Pancreas (tissue), 10 donors: ENCODE results near the gene ACAT2. TPM values are rescaled to one million over a fixed set of nuclear protein-coding genes. Genes with fewer than 3 reads are reported as not detected.
"Not testable (repeated sequence)": the region's sequence is repeated elsewhere in the genome, so short reads cannot be mapped to it uniquely, and the experiment has no call there.

Source experiments
- ATAC-seq, 4 donors: fragments of 200-7000 bp; cut with Tn5 transposase; one replicate each; pipeline versions ENCODE4 v1.8.0 to v1.9.1; 2020; ENCODE audit warnings: mild to moderate bottlenecking in 4 of 4, moderate library complexity in 4 of 4
- DNase-seq, 6 donors: peaks; one replicate each; pipeline ENCODE4 v3.0.0-alpha.2; 2020
- FAIRE-seq: peaks from 2 replicates; lab custom pipeline; 2012; peaks lifted over from hg19 to GRCh38; lab: Jason Lieb, UNC
- H3K27ac ChIP-seq, 4 donors: fragments of 200-600 bp; sonication (generic); 1 replicate in 3 of 4; 2 replicates in 1 of 4; pipeline versions ENCODE4 v1.5.0 to v1.8.0; 2020
- H3K27me3 ChIP-seq, 4 donors: fragments of 200-600 bp; one replicate each; pipeline ENCODE4 v1.8.0; 2021
- H3K36me3 ChIP-seq, 3 donors: fragments of 200-600 bp; sonication (generic) in 1 of 3; one replicate each; pipeline versions ENCODE4 v1.5.0 to v1.8.0; 2020 to 2021
- H3K4me1 ChIP-seq, 3 donors: fragments of 200-600 bp; one replicate each; pipeline ENCODE4 v1.8.0; 2021
- H3K4me3 ChIP-seq, 4 donors: fragments of 200-600 bp; sonication (generic) in 2 of 4; one replicate each; pipeline versions ENCODE4 v1.5.0 to v1.8.0; 2020 to 2021
- H3K9me3 ChIP-seq, 4 donors: fragments of 200-600 bp; one replicate each; pipeline ENCODE4 v1.8.0; 2021
- WGBS, 2 donors: extraction: QIAGEN DNeasy Blood & Tissue Kit; methylation state at CpG; one replicate each; pipeline ENCODE4 v1.1.7; 2013; 5-methylcytosine and 5-hydroxymethylcytosine counted together
- intact Hi-C, 3 donors: fragments of 100-400 bp; cut with DNase I; formaldehyde crosslinking; loops; one replicate each; pipeline versions ENCODE4 v1.11.1 to v1.14.2; 2022
- polyA plus RNA-seq, 2 donors: library from polyadenylated mRNA; stranded (reverse); fragments of 200-250 nt; gene quantifications; one replicate each; pipeline ENCODE4 v1.2.3, GENCODE V29; 2013
- total RNA-seq, 6 donors: library from RNA; stranded (reverse); fragmentation: NEBNext Ultra II Directional in 4 of 6; extraction: Animal tissue kit (Norgen Biotek cat#: 25700) in 4 of 6; gene quantifications; one replicate each; pipeline versions ENCODE4 v1.2.1 to v1.2.4, GENCODE V29; 2021 to 2023
- TF ChIP-seq, protein P1 (sequence below), 4 donors: fragments of 200-600 bp; sonication (generic) in 3 of 4; IDR thresholded peaks; one replicate each; pipeline versions ENCODE4 v1.5.0 to v1.8.0; 2021; ENCODE audit warnings: antibody characterized with exemption in 4 of 4
- donor health status: healthy with polysubstance abuse.
- donor health status: DM: no; HTN: no; CAD: no; lungs with moderate emphysema.
- donor health status: DM: no; HTN: no; CAD: no.
- donor health status: control.
- donor health status: control.
- donor health status: Bipolar disorder and iron deficiency.
- donor health status: DM: yes; HTN: yes; CAD: no.
- donor health status: DM: no; HTN: no; CAD: no.
- donor health status: DM: no; HTN: no; CAD: no.
- donor health status: DM: yes; HTN: yes; CAD: no.

ACAT2 gene
- total and polyA plus RNA-seq, 8 donors = 3.3 to 10.1 (median 7.4) TPM

GRCh38 chr6:159821122-159821521 is 59.3 kb downstream of the ACAT2 start:
- ATAC-seq (no peak), DNase-seq (no peak), FAIRE-seq (no peak)
- intact Hi-C loops = no loop called here
- TF ChIP-seq, protein P1, sequence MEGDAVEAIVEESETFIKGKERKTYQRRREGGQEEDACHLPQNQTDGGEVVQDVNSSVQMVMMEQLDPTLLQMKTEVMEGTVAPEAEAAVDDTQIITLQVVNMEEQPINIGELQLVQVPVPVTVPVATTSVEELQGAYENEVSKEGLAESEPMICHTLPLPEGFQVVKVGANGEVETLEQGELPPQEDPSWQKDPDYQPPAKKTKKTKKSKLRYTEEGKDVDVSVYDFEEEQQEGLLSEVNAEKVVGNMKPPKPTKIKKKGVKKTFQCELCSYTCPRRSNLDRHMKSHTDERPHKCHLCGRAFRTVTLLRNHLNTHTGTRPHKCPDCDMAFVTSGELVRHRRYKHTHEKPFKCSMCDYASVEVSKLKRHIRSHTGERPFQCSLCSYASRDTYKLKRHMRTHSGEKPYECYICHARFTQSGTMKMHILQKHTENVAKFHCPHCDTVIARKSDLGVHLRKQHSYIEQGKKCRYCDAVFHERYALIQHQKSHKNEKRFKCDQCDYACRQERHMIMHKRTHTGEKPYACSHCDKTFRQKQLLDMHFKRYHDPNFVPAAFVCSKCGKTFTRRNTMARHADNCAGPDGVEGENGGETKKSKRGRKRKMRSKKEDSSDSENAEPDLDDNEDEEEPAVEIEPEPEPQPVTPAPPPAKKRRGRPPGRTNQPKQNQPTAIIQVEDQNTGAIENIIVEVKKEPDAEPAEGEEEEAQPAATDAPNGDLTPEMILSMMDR (IDR thresholded peaks at IDR 0.05) = no peak
- 75 to 85% methylated on average over 11 of the region's 11 CpGs for WGBS, 2 donors
- H3K27me3 ChIP-seq = no peaks in the 10 kb centered on the region
- H3K4me3 ChIP-seq = no peak overlapping the region
- H3K27ac ChIP-seq = no peak overlapping the region
- no peaks in the 10 kb centered on the region for H3K9me3 ChIP-seq
- no peaks in the 10 kb centered on the region for H3K4me1 ChIP-seq
- no peaks in the 10 kb centered on the region for H3K36me3 ChIP-seq

DNA sequence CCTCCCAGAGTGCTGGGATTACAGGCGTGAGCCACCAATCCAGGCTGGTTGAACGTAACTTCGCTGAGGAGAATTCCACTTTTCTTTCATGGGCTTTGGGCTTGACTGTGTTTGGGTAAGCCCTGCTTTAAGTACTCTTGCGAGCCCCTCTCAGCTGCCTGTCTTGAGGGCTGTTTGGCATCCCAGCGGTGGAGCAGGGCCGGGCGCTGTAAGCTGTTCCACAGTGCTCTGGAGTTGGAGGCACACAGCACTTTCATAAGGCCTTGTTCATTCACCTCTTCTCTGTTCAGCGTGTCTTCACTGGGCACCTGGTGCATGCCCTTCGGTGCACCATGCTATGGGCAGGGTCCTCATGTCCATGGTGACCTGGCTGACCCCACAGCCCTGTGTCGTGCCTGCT is 59.9 kb downstream of the ACAT2 start:
- no peak overlapping the region for H3K27ac ChIP-seq
- no peaks in the 10 kb centered on the region for H3K36me3 ChIP-seq
- no peaks in the 10 kb centered on the region for H3K27me3 ChIP-seq
- no peak for ATAC-seq
- FAIRE-seq = no peak
- 81 to 90% methylated on average over 10 of the region's 10 CpGs for WGBS, 2 donors
- H3K4me1 ChIP-seq = no peaks in the 10 kb centered on the region
- H3K4me3 ChIP-seq = no peak overlapping the region
- TF ChIP-seq, protein P1 (IDR thresholded peaks at IDR 0.05) = no peak
- DNase-seq = no peak
- intact Hi-C loops = no loop called here
- H3K9me3 ChIP-seq = no peaks in the 10 kb centered on the region

GRCh38 chr6:159823953-159824352 is 62.1 kb downstream of the ACAT2 start:
- intact Hi-C loops = no loop called here
- Histone ChIP-seq H3K27me3 (no peaks in the 10 kb centered on the region), H3K36me3 (no peaks in the 10 kb centered on the region), H3K27ac (no peak overlapping the region), H3K9me3 (no peaks in the 10 kb centered on the region), H3K4me3 (no peak overlapping the region), H3K4me1 (no peaks in the 10 kb centered on the region)
- no peak for FAIRE-seq
- TF ChIP-seq, protein P1 (IDR thresholded peaks at IDR 0.05) = no peak
- no peak for ATAC-seq
- DNase-seq = no peak
- WGBS, 2 donors = 94 to 95% methylated on average over 3 of the region's 3 CpGs

GRCh38 chr6:159824690-159825089 is 62.8 kb downstream of the ACAT2 start:
- 91 to 98% methylated on average over 9 of the region's 9 CpGs for WGBS, 2 donors

GRCh38 chr6:159826004-159826403 is 64.2 kb downstream of the ACAT2 start:
- DNase-seq (no peak), FAIRE-seq (no peak), ATAC-seq (no peak)
- Histone ChIP-seq H3K4me3 (no peak overlapping the region), H3K36me3 (no peaks in the 10 kb centered on the region), H3K4me1 (no peaks in the 10 kb centered on the region), H3K27me3 (no peaks in the 10 kb centered on the region), H3K9me3 (no peaks in the 10 kb centered on the region), H3K27ac (no peak overlapping the region)
- TF ChIP-seq, protein P1 (IDR thresholded peaks at IDR 0.05) = no peak
- 92 to 94% methylated on average over 13 of the region's 13 CpGs for WGBS, 2 donors
- intact Hi-C loops = no loop called here

More at GRCh38 chr6:159824690-159825089, 62.8 kb downstream of the ACAT2 start:
- FAIRE-seq, H3K9me3 ChIP-seq, H3K27me3 ChIP-seq, intact Hi-C loops, ATAC-seq, H3K4me1 ChIP-seq, H3K27ac ChIP-seq, H3K36me3 ChIP-seq, DNase-seq, H3K4me3 ChIP-seq: not testable (repeated sequence)
